NCI-H2171 (cell line): ENCODE data around the gene PLEKHO2.
A peak's percentile ranks its signal among the peaks of the same experiment; 100 is the strongest.

ENCODE experiments used
- DNase-seq: peaks from one replicate; lab custom pipeline; 2025; lab: John Stamatoyannopoulos, UW

Gene PLEKHO2

DNA sequence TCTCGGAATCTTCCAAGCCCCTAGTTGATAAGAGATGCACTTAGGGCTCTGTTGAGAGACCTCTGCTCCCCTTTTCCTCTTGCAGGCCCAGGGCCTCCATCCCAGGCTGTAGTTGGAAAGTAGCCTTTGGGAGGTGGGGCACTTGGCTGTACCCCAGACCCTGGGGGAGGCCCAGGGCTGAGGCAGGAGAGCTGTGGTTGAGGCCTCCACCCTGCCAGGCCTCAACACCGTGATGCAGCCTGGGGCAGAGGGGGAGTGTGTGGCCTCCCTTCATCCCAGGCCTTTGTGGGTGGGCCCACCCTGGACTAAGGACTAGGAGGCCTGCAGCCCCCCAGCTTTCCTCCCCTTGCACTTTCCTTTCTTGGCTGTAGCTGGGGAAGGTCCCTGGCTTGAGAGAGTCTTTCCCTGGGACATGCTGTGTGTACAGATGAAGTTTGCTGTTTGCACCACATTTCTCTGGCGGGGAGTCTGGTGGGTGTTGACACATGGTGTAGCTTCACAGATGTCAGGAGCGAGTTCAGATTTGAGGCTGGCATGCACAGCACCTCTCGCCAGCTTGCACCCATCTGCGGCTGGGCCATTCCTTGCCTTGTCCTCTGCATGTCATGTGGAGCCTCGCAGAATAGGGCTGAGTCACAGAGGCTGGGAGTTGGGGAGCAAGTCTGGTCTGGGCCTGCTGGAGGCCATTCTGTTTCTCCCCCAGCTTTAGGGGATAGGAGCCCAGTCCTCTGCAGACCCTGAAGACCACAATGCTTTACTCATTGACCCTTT lies 13.7 kb downstream of the PLEKHO2 start:
- DNase-seq: peak; percentile 53

DNA sequence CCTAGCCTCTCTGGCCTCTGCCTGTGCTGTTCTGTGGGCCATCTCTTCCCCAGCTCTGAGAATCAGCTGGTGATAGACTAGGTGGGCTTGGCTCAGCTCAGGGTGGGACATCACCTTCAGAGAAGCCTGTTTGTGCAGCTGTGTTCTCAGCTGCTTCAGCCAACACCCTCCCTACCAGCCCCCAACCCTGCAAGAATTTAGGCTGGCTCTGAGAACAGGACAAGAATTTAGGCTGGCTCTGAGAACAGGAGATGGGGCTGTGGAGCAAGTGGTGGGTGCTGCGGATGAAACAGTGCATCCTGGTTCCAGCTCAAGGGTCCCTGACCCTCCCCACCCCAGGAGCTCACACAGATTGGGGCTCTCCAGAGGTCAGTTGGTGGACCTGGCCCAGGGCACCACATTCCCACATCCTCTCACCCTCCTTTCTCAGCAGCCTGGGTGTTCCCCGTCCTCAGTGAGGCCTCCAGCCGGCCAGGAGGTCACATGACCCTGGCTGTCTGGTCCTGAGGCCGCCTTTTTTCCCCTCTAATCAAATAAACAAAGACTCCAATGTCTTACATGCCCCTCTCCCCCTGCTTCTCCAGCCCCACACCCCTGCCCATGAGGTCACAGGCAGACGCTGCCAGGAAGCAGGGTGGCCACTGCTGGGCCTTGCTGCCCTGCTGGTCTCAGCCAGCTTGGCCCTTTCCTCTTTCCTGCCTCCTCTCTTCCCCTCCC lies 14.9 kb downstream of the PLEKHO2 start:
- DNase-seq: no peak

DNA sequence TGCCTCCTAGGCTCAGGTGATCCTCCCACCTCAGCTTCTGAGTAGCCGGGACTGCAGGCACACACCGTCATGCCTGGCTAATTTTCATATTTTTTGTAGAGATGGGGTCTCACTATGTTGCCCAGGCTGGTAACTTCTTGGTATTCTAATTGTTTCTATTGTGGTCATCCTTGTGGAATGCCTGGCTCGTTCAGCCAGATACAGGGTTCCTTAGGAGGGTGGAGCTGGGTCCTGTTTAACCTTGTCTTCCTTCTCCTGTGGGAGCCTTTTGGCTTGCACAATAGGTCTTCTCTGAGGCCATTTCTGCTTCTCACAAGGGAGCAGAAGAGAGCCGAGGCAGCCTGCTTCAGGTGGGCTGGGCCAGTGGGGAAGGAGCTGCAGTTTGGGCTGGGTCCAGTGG lies 15.7 kb downstream of the PLEKHO2 start:
- DNase-seq: no peak

DNA sequence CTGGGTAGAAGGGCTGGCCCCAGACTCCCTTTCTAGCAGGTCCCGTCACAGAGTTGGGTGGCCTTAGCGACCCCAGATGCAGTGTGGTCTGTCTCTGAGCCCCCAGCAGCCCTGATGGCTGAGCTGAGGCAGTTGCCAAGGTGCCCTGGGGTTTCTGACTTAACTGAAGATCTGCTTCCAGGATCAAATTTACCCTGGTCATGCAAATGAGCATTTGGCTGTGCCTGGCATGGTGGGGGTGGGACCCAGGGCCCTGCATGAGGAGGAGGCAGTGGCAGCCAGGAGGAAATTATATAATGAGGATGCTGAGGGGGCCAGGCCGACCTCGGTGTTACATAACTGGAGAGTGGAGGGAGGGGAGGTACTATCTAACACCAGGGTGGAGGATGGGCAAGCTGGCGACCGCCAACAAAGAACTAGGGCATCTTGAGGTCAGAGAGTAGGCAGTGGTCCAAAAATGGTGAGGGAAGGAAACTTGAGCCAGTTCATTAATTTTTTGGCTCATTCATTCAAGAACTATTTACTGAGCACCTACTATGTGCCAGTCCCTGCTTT lies 16.4 kb downstream of the PLEKHO2 start:
- DNase-seq: peak; percentile 39

DNA sequence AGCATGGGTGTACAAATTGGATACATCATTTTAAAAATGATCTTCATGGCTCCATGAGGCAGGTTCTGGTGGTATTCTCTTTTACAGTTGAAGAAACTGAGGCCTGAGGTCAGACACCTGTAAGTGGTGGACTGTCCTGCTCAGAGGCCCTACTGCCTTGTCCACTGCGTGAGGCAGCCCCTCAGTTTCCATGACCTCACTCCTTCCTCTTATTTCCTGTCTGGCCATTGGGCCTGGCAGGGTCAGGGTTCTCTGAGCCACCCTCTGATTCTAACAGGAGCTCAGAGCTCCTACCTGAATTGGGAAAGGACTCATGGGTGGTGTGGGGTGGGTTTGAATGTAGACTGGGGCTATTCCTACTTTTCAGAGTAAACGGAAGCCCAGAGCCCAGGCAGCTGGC lies 17.5 kb downstream of the PLEKHO2 start:
- DNase-seq: no peak

DNA sequence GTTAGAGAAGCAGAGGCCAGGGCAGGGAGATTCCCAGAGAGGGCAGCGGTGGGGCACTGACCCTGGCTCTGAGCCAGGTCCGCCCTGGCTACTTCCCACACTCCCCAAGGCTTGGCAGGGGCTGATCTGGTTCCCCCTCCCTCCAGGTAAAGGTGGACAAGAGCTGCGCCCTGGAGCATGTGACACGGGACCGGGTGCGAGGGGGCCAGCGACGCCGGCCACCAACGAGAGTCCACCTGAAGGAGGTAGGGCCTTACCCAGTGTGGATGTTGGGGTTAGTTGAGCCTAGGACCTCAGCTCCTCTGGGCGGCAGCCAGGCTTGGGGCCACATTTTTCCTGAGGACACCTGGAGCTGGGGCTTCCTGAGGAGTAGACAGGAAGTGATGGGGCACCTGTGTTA lies 19.6 kb downstream of the PLEKHO2 start:
- DNase-seq: no peak

DNA sequence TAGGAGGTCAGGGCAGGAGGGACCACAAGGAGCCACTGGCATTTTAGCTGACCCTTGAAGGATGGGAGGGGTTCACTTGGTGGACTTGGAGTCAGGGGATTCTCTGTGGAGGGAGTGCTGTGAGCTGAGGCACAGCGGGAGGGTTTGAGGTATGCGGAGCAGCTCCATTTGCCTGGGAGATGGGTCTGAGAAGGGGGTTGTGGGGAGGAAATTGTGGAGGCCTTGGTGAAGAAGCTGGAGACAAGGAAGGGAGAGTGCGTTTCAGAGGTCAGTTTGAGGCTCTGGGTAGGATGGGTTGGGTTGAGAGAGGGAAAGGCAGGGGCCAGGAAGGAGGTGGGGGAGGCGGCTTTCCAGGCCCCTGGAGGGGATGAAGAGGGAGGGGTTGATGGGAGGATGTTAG lies 20.2 kb downstream of the PLEKHO2 start:
- DNase-seq: no peak

DNA sequence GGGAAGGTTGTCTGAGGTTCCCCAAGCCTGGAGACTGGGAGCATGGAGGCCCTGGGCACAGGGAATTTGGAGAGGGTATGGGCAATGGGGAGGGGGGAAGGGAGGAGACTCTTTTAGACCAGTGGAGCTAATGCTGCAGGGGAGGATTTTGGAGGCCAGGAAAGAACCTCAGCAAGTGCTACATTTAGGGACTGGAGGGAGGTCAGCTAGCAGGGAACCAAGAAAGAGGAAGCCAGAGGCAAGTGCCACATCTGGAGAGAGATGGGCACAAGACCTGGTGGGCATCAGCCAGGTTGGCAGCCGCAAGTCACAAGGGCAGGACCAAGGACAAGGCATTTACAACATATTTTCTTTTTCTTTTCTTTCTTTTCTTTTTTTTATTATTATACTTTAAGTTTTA lies 20.7 kb downstream of the PLEKHO2 start:
- no peak for DNase-seq

DNA sequence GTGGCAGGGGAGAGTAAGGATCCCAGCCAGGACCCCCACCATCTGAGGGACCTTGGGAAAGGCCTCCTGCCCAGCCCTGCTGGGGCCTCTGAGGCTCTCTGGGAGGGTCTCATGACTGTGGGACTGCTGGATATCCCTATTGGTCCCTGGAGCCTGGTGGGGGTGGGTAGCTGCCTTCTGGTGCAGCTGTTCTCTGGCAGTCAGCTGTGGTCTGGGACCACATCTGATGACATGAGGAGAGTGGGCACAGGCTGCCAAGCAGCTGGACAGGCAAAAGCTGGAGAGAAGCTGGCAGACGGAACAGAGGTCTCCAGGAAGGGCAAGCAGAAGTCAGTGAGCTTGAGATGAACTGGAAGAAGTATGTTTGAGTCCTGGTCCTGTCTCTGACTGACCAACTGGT lies 22.4 kb downstream of the PLEKHO2 start:
- no peak for DNase-seq

DNA sequence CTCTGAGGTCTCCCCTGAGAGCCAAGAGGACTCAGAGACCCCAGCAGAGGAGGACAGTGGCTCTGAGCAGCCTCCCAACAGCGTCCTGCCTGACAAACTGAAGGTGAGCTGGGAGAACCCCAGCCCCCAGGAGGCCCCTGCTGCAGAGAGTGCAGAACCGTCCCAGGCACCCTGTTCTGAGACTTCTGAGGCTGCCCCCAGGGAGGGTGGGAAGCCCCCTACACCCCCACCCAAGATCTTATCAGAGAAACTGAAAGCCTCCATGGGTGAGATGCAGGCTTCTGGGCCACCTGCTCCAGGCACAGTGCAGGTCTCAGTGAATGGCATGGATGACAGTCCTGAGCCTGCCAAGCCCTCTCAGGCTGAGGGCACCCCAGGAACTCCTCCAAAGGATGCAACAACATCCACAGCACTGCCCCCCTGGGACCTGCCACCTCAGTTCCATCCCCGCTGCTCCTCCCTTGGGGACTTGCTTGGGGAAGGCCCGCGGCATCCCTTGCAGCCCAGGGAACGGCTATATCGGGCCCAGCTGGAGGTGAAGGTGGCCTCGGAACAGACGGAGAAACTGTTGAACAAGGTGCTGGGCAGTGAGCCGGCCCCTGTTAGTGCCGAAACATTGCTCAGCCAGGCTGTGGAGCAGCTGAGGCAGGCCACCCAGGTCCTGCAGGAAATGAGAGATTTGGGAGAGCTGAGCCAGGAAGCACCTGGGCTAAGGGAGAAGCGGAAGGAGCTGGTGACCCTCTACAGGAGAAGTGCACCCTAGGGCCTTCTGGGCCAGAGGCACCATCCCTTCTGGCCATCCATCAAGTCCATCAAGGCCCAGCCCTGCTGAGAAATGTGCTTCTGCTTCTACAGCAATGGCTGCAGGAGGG lies 23.6 kb downstream of the PLEKHO2 start:
- no peak for DNase-seq

DNA sequence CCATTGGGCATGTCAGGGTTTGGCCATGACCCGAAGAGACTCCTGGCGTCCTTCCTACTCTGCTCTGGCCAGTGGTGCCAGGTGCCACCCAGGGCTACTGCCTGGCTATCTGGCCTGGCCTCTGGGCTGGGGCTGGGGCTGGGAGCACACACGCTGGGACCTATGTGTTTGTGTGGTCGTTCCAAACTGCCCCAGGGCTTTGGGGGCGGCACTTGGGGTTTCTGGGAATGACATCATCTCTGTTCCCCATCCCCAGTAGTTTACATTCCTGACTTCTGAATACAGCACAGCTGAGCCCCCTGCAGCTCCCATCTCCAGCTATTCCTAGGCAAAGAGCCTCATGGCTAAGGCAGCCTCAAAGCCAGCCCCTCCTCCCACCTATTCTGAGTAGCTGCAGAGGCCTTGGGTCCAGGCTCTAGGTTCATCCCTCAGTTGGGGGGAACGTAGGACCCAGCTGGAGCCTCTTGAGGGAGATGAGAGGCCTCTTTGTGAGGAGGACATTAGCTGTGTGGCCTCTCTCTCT lies 24.3 kb downstream of the PLEKHO2 start:
- no peak for DNase-seq

DNA sequence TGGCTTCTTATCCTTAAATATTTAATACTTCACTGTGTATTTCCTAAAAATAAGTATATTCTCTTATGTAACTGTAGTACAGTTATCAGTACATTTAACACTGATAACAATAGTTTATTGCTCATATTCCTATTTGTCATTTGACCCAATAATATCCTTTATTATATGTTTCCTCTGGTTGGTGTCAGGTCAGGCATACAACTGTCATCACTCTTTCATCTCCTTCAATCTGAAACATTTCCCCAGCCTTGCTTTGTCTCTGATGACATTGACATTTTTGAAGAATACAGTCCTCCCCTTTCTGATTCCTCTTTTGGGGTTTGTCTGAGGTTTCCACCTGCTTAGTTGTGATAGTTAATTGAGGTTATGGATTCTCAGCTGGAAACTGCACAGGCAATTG lies 27.8 kb downstream of the PLEKHO2 start:
- DNase-seq: no peak

DNA sequence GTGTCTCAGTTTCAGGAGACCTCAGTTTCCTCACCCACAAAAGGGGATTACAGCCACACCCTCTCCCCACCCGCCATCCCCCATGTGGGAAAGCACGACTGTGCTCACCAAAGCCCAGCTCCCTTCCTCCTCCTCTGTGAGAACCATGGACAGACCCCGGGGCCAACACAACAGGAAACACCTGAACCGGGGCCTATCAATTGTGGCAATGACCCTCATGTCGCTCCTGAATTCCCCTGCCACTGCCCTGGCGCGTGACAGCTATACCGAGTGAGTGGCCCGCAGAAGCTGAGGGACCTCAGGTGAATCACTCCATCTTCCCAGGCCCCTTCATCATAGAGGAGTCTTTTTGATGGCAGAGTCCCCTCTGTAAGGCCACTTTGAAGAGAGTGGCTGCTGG lies 28.6 kb downstream of the PLEKHO2 start:
- DNase-seq: no peak

DNA sequence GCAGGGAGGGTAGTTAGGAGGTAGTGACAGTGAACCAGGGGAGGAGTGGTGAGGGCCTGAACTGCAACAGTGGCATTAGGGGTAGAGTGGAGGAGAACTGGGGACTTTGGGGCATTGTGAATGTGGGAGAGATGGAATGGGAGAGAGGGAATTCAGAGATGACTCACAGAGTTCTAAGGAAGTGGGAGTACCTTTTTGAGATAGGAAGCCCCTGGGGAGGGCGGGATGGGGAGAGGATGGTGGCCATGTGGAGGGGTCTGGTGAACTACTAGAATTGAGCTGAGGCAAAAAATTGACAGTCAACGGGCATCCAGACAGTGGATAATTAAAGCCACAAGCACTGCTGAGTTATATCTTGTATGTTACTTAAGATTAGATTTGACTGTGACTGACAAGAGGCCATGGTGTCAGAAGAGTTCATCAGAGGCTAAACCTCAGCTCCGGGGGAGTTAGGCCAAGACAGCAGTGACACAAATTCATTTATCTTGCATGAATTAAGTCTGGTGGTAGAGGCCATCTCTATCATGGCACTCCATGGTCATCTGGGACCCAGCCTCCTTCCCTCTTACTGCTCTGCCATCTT lies 34.0 kb downstream of the PLEKHO2 start:
- DNase-seq: no peak

DNA sequence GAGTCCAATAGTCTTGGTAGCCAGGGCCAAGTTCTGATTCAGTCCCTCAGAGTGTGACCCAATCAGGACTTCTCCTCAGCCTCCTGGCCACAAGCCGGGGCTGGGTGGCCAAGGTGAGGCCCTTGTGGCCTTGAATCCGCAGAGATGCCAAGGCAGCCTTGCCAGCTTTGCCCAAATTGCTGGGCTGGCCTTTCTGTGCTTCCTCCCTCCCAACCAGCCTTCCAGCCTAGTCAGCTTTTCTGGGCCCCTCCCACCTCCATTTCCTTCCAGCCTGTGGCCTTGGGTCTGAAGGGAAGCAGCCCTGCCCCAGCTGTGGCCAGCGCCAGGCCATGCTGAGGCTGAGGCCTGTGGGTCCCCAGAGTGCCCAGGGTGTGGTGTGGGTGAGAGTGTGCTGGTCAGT lies 35.7 kb downstream of the PLEKHO2 start:
- DNase-seq: no peak

DNA sequence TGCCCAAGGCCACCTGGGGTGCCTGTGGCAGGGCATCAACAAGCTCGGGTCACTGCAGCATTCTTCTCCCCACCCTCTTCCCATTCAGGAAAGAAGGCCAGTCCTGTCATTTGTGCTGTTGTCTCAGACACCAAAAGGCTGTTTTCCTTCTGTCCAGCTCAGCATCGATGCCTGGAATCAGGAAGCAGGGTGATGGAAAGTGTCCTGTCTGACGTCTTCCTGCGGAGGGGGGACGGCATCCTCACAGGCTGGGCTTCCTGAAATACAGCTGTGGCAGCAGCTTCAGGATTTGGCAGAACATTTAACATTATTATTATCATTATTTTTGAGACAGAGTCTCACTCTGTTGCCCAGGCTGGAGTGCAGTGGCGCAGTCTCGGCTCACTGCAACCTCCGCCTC lies 37.0 kb downstream of the PLEKHO2 start:
- no peak for DNase-seq

DNA sequence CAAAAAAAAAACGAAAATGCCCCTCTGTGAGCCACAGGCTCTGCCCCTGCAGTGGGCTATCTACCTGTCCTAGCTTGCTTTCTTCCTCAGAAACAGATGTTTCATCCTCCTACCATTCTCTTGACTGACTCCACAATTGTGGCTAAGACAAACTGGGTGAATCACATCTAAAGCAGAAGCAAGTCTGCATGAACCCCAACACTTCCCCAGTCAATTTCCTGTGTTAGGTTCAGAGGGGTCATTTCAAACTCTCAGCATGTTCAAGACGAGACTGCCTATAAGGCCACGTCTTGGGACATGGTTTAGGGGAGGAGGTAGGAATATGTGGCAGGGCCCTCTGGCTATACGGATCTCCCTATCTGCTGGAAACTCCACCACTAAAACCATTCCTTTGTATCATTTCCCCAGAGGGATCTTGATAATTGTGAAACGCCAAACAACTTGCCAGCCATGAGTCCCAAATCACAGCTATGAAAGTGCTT lies 41.4 kb downstream of the PLEKHO2 start:
- DNase-seq: no peak

DNA sequence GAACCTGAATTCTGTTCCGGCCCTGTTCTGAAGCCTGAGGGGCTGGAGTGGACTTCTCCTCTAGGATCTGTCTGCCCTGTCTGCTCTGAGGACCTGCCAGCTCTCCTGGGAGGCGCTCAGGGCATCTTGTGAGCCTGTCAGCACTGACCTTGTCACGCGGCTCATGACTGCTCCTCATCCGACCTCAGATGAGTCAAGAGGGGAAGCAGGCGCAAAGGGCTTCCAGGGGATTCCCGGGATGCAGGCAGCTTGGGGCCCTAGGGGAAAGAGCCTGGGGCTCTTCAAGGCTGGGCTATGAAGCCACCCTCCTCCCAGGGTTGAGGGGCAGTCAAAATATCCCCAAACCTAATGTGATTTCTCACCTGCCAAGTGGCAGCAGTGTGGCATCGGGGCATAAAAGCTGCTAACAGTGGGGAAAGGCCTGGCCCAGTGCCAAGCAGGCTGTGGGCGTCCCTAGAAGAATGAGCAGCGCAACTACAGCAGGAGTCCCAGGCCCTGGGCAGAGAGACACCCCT lies 42.3 kb downstream of the PLEKHO2 start:
- DNase-seq: peak; percentile 32

DNA sequence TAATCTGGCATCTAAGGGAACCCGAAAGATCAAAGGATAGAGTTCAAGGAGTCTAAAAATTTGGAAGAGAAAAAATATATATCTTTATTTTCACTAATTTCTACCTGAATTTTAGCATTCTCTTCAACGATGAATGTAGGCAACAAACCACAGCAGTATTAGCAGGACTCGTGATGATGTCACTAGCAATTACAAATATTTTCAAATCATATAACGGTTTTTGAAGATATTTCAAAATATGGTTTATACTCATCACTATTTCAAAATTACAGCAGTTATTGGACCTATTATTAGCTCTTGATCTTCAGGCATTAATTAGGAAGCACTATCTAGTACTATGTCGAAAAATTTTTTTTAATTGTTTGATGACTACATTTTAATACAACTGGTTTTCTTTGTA lies 43.0 kb downstream of the PLEKHO2 start:
- no peak for DNase-seq

DNA sequence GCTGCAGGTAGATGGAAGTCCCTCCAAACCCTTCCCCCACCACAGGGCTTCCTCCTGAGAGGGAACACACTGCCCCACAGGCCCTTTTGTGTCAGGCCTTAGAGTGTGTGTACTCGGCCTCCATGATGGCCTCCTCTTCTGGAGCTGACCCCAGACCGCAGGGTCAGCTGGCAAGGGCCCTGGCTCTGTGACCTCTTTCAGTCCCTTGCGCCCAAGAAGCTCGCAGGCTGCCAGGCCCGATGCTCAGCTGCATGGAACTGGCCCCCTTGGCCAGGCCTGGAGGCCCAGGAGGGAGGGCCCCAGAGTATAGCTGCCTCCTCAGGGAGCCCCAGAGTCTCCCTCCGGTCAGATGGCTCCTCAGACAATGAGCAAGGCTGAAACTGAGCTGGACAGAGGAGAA lies 46.6 kb downstream of the PLEKHO2 start:
- DNase-seq: no peak

DNA sequence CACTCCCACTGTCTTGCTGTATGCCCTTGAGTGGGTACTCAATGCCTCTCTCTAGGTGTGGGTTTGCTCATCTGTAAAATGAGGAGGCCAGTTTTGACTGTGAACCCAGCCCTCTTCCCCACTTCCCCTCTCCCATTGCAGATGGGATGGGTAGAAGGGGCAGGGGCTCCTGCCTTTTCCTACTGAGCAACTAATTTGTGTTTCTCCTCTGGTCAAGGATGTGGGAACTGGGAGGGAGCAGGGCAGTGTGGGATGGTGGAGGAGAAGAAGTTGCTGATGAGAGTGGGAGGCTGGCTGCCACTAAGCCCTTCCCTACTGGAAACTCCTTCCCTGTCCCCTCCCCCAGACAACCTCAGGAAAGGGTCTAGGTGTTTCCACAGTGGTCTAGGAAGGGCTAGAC lies 49.8 kb downstream of the PLEKHO2 start:
- no peak for DNase-seq
